Muscle of leg (tissue), 11 donors: Measurements from ENCODE around the gene CEP350. TPM values are rescaled to one million over a fixed set of nuclear protein-coding genes. Genes with fewer than 3 reads are reported as not detected.

Source experiments
- DNase-seq: peaks from one replicate; pipeline ENCODE4 v3.0.0; 2013
- H3K27ac ChIP-seq: one replicate; pipeline ENCODE4 v1.5.1; 2013; ENCODE audit warnings: mild to moderate bottlenecking, low read length, control low read depth
- H3K27me3 ChIP-seq: one replicate; pipeline ENCODE4 v1.6.1; 2013; ENCODE audit warnings: low read length; ENCODE audit not compliant: control insufficient read depth, insufficient read depth
- H3K36me3 ChIP-seq: one replicate; pipeline ENCODE4 v1.6.1; 2013; ENCODE audit warnings: low read length; ENCODE audit not compliant: control insufficient read depth, insufficient read depth
- H3K4me1 ChIP-seq: one replicate; pipeline ENCODE4 v1.6.1; 2013; ENCODE audit warnings: low read length; ENCODE audit not compliant: control insufficient read depth, insufficient read depth
- H3K4me3 ChIP-seq: one replicate; pipeline ENCODE4 v1.5.1; 2013; ENCODE audit warnings: low read length, control low read depth
- H3K9me3 ChIP-seq: replicated peaks from 2 replicates; pipeline ENCODE4 v1.6.1; 2013; ENCODE audit warnings: low read depth, low read length; ENCODE audit not compliant: control insufficient read depth
- WGBS: methylation state at CpG from one replicate; pipeline ENCODE4 v1.1.5; 2013; ENCODE audit warnings: missing lambda C conversion rate; ENCODE audit not compliant: insufficient coverage; 5-methylcytosine and 5-hydroxymethylcytosine counted together
- polyA plus RNA-seq, 8 donors: library from polyadenylated mRNA; unstranded; fragments of 120-200 nt; gene quantifications; one replicate each; pipeline versions ENCODE4 v1.2.1 to v1.2.3, GENCODE V29; 2013; ENCODE audit warnings: inconsistent platforms in 1 of 8, low replicate concordance in 1 of 8; ENCODE audit not compliant: insufficient read length in 8 of 8, insufficient read depth in 1 of 8
- total RNA-seq: library from RNA; stranded (reverse); fragments of 120-200 nt; gene quantifications from one replicate; pipeline ENCODE4 v1.2.4, GENCODE V29; 2013

The CEP350 gene
- total and polyA plus RNA-seq, 9 donors = 15.8 to 59.3 (median 28.4) TPM

GRCh38 chr1:180136968-180137356, 182.4 kb downstream of the CEP350 start:
- no peaks in the 10 kb centered on the region for H3K4me1 ChIP-seq
- no peaks in the 10 kb centered on the region for H3K9me3 ChIP-seq
- no peak for DNase-seq
- H3K27ac ChIP-seq = no peak overlapping the region
- no peak overlapping the region for H3K4me3 ChIP-seq
- no peaks in the 10 kb centered on the region for H3K36me3 ChIP-seq
- H3K27me3 ChIP-seq = no peaks in the 10 kb centered on the region

GRCh38 chr1:180137776-180138175, 183.2 kb downstream of the CEP350 start:
- H3K27me3 ChIP-seq = no peaks in the 10 kb centered on the region
- no peak overlapping the region for H3K4me3 ChIP-seq
- no peaks in the 10 kb centered on the region for H3K9me3 ChIP-seq
- no peaks in the 10 kb centered on the region for H3K36me3 ChIP-seq
- no peak for DNase-seq
- H3K4me1 ChIP-seq = no peaks in the 10 kb centered on the region
- WGBS = no CpG with 5 or more reads among the region's 2 CpGs
- H3K27ac ChIP-seq = no peak overlapping the region

- DNase-seq = no peak
- Histone ChIP-seq H3K36me3 (no peaks in the 10 kb centered on the region), H3K4me1 (no peaks in the 10 kb centered on the region), H3K27ac (no peak overlapping the region), H3K9me3 (no peaks in the 10 kb centered on the region), H3K4me3 (no peak overlapping the region), H3K27me3 (no peaks in the 10 kb centered on the region)
- 65% methylated on average over 2 of the region's 6 CpGs for WGBS
These were observed 186.8 kb downstream of the CEP350 start for GRCh38 chr1:180141381-180141934.

- WGBS = 83% methylated on average over 1 of the region's 3 CpGs
- Histone ChIP-seq H3K4me1 (no peaks in the 10 kb centered on the region), H3K27me3 (no peaks in the 10 kb centered on the region), H3K9me3 (no peaks in the 10 kb centered on the region), H3K36me3 (no peaks in the 10 kb centered on the region), H3K4me3 (no peak overlapping the region), H3K27ac (no peak overlapping the region)
- DNase-seq = no peak
These were observed 188.7 kb downstream of the CEP350 start for GRCh38 chr1:180143359-180143758.

GRCh38 chr1:180144659-180145357, 190.2 kb downstream of the CEP350 start:
- Histone ChIP-seq H3K9me3 (no peaks in the 10 kb centered on the region), H3K27ac (no peak overlapping the region), H3K27me3 (no peaks in the 10 kb centered on the region), H3K36me3 (no peaks in the 10 kb centered on the region), H3K4me3 (no peak overlapping the region), H3K4me1 (no peaks in the 10 kb centered on the region)
- WGBS = 67% methylated on average over 5 of the region's 6 CpGs
- no peak for DNase-seq

- H3K9me3 ChIP-seq = no peaks in the 10 kb centered on the region
- no peaks in the 10 kb centered on the region for H3K36me3 ChIP-seq
- no peak for DNase-seq
- H3K4me1 ChIP-seq = no peaks in the 10 kb centered on the region
- H3K27ac ChIP-seq = no peak overlapping the region
- no peaks in the 10 kb centered on the region for H3K27me3 ChIP-seq
- no peak overlapping the region for H3K4me3 ChIP-seq
- no CpG with 5 or more reads among the region's 3 CpGs for WGBS
These were observed 190.8 kb downstream of the CEP350 start for GRCh38 chr1:180145446-180145845.

- Histone ChIP-seq H3K9me3 (no peaks in the 10 kb centered on the region), H3K4me3 (no peak overlapping the region), H3K36me3 (no peaks in the 10 kb centered on the region), H3K27me3 (no peaks in the 10 kb centered on the region), H3K27ac (no peak overlapping the region), H3K4me1 (peaks cover 11% of the 10 kb centered on the region)
- no CpG with 5 or more reads among the region's 1 CpG for WGBS
- DNase-seq = no peak
These were observed 196.4 kb downstream of the CEP350 start for GRCh38 chr1:180150982-180151381.

GRCh38 chr1:180151508-180151907, 196.9 kb downstream of the CEP350 start:
- Histone ChIP-seq H3K9me3 (no peaks in the 10 kb centered on the region), H3K27me3 (no peaks in the 10 kb centered on the region), H3K36me3 (no peaks in the 10 kb centered on the region), H3K4me1 (peaks cover 11% of the 10 kb centered on the region), H3K27ac (no peak overlapping the region), H3K4me3 (no peak overlapping the region)
- no CpG with 5 or more reads among the region's 3 CpGs for WGBS
- no peak for DNase-seq

GRCh38 chr1:180152588-180152987, 198.0 kb downstream of the CEP350 start:
- H3K9me3 ChIP-seq = no peaks in the 10 kb centered on the region
- WGBS = 97% methylated on average over 4 of the region's 6 CpGs
- peaks cover 11% of the 10 kb centered on the region for H3K4me1 ChIP-seq
- H3K27me3 ChIP-seq = no peaks in the 10 kb centered on the region
- H3K36me3 ChIP-seq = no peaks in the 10 kb centered on the region
- DNase-seq = no peak
- no peak overlapping the region for H3K4me3 ChIP-seq
- no peak overlapping the region for H3K27ac ChIP-seq

- no peaks in the 10 kb centered on the region for H3K9me3 ChIP-seq
- peaks cover 11% of the 10 kb centered on the region for H3K4me1 ChIP-seq
- no peak overlapping the region for H3K27ac ChIP-seq
- no peak for DNase-seq
- H3K36me3 ChIP-seq = no peaks in the 10 kb centered on the region
- no peaks in the 10 kb centered on the region for H3K27me3 ChIP-seq
- H3K4me3 ChIP-seq = no peak overlapping the region
- 92% methylated on average over 2 of the region's 5 CpGs for WGBS
These were observed 198.4 kb downstream of the CEP350 start for GRCh38 chr1:180153032-180153431.

- H3K4me1 ChIP-seq = peaks cover 11% of the 10 kb centered on the region
- H3K4me3 ChIP-seq = peak overlapping the region; percentile 86
- H3K27ac ChIP-seq = peak overlapping the region; percentile 88
- H3K9me3 ChIP-seq = no peaks in the 10 kb centered on the region
- no peaks in the 10 kb centered on the region for H3K27me3 ChIP-seq
- 12% methylated on average over 5 of the region's 7 CpGs for WGBS
- H3K36me3 ChIP-seq = no peaks in the 10 kb centered on the region
- DNase-seq = no peak
These were observed 199.4 kb downstream of the CEP350 start for GRCh38 chr1:180154003-180154324.
